ENCODE measurements around the gene NFKB1. TPM values are rescaled to one million over a fixed set of nuclear protein-coding genes. Genes with fewer than 3 reads are reported as not detected.

The NFKB1 gene
- total RNA-seq, 1 donor, result 67.4 TPM

DNA sequence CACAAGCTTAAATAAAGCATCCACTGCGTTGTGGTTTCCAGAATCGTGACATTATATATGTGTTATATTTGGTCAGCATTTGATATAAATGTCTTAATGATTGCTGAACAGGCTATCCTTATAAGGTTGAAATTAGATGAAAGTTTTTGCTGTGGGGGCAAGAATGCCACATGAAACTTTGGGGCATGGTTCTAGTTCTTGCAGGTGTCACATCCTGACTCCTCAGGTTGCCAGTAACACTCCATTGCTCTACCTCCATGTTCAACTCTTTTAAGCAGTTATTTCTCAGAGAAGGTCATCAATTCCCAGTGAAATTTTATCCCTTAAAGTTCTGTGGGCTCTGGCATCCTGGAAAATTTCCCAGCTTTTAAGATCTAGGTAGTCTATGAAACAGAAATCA, 33.7 kb downstream of the NFKB1 start:
- TF ChIP-seq, protein P1, sequence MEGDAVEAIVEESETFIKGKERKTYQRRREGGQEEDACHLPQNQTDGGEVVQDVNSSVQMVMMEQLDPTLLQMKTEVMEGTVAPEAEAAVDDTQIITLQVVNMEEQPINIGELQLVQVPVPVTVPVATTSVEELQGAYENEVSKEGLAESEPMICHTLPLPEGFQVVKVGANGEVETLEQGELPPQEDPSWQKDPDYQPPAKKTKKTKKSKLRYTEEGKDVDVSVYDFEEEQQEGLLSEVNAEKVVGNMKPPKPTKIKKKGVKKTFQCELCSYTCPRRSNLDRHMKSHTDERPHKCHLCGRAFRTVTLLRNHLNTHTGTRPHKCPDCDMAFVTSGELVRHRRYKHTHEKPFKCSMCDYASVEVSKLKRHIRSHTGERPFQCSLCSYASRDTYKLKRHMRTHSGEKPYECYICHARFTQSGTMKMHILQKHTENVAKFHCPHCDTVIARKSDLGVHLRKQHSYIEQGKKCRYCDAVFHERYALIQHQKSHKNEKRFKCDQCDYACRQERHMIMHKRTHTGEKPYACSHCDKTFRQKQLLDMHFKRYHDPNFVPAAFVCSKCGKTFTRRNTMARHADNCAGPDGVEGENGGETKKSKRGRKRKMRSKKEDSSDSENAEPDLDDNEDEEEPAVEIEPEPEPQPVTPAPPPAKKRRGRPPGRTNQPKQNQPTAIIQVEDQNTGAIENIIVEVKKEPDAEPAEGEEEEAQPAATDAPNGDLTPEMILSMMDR (IDR thresholded peaks at IDR 0.05; ENCODE audit: insufficient read depth, low read depth, low read length), result no peak
- no peak for DNase-seq (ENCODE audit: low read depth)
- no peak overlapping the region for H3K4me3 ChIP-seq (ENCODE audit: low read depth, low read length)

DNA sequence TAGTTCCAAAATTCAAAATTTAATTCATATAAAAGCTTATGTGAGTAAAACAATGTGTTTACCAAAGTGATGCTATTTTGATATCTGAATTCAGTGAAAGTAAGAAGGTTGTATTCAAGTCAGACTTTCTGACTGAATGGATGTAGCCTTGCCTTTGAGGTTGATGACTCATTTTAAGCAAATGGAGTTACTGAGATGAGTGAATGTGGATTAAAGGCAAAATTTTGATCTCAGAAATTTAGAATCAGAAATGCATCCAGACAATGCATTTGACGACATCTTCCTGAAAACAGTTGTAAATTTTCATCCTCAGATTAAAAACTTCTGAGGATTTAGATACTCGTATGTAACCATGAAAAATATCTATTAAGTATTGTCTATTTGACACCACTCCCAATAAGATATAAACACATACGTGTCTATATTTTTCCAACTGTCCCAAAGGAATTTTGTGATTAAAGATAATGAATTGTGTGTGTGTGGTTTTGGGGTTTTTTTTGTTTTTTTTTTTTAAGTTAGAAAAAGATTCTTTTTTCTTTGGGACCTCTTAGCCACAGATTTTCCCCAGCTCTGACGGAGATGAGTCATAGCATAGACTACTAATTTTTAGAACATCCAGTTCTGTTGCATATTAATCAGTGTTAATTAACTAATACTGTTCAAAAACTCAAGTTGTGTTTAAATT, 34.4 kb downstream of the NFKB1 start:
- TF ChIP-seq, protein P1 (IDR thresholded peaks at IDR 0.05; ENCODE audit: insufficient read depth, low read depth, low read length), result no peak
- DNase-seq (ENCODE audit: low read depth), result peak; percentile 51
- no peak overlapping the region for H3K4me3 ChIP-seq (ENCODE audit: low read depth, low read length)

DNA sequence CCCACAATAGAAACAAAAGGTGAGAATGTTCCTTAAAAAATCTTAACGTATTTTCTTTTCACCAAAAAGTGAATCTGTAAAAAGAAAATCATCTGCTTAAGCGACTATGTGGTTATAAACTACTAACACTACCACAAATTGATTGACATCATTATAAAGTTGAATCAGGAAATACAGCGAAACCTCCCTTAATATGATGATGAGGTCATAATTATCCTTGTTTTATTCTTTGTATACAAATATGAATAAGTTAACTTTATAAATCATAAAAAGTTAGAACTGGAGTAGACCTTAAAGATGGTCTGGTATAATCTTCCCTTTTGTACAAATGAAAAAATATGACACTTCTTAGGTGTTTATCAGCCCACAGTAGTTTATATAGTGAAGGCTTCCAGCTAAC, 35.6 kb downstream of the NFKB1 start:
- TF ChIP-seq, protein P1 (IDR thresholded peaks at IDR 0.05; ENCODE audit: insufficient read depth, low read depth, low read length), result no peak
- no peak overlapping the region for H3K4me3 ChIP-seq (ENCODE audit: low read depth, low read length)
- no peak for DNase-seq (ENCODE audit: low read depth)

DNA sequence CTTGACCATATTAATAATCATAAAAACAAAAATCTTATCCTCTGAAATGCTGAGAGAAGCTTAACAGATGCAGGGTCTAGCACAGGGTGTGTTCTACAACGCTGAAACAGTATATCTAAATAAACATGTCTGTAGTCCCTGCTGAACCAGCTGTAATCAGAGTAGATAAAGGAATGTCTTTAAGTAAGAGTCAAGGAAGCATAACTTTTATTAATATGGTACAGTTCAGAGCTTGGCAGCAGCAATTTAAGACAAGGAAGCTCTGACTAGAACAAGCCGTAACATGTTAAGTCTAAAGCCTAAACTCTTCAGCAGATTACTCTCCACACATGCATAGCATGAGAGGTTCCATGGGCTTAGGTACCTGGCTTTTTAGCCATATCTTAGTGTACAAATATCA, 36.1 kb downstream of the NFKB1 start:
- TF ChIP-seq, protein P1 (IDR thresholded peaks at IDR 0.05; ENCODE audit: insufficient read depth, low read depth, low read length), result no peak
- no peak overlapping the region for H3K4me3 ChIP-seq (ENCODE audit: low read depth, low read length)
- DNase-seq (ENCODE audit: low read depth), result peak; percentile 65

DNA sequence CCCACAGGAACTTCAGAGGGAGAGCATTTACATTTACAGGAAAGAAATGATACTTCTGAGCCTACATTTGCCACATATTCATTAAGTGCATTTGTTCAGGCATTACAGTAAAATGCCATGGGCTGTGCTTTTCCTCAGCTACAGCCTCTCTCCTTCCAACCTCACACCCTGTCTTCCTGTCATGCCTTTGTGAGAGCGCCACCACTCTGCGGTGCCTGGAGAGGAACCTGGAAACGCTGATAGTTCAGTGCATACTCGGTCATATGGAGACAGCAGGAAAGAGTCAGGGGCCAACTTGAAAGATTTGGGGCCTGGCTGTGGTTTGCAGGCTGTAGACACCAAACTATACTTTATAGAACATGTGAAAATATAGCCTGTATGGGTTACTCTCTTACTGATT, 40.5 kb downstream of the NFKB1 start:
- DNase-seq (ENCODE audit: low read depth), result no peak
- TF ChIP-seq, protein P1 (IDR thresholded peaks at IDR 0.05; ENCODE audit: insufficient read depth, low read depth, low read length), result no peak
- no peak overlapping the region for H3K4me3 ChIP-seq (ENCODE audit: low read depth, low read length)

DNA sequence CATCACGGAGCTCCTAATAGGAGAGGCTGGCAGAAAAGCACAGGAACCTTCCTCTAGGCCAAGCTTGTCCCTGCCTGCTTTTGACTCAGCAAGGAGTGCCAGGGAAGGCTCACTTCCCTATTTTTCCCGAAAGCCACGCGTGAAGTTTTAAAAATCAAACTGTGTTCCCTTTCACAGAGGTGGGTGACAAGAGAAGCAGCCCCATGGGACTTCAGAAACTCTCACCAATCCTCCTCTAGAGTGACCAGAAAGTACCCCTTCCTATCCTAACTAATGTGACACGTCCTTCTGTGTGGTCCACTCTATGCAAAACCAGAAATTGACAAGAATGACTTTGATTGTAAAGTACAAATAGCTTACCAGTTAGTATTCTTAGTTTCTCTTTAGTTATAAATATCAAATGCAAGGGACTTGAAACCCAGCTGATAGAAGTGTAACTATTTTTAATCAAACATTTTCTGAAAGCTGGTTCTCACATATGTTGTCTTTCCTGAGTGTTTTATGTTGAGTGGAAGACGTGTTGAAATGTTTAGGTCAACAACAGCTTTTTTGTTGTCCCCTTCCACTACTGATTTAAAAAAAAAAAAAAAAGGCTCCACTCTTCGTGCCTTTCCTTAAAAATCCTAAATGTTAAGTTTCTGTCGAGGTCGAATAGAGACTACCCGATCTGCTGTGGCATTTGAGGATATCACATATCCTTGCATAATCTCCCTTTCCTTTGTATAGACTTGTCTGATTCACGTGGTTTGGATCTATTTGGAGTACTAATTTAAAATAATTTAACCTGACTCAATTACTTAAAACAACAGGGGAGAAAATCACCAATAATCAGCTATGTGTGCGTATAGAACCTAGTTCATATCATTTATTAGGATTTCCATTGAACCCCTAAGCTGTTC, 42.1 kb downstream of the NFKB1 start:
- TF ChIP-seq, protein P1 (IDR thresholded peaks at IDR 0.05; ENCODE audit: insufficient read depth, low read depth, low read length), result no peak
- no peak for DNase-seq (ENCODE audit: low read depth)
- no peak overlapping the region for H3K4me3 ChIP-seq (ENCODE audit: low read depth, low read length)
